HG02870 (cell line): ENCODE data around the gene DIAPH3.
A peak's percentile ranks its signal among the peaks of the same experiment; 100 is the strongest.

Experiments
- ATAC-seq: cut with Tn5 transposase; IDR thresholded peaks from one replicate; pipeline ENCODE4 v1.9.1; 2021; ENCODE audit warnings: mild to moderate bottlenecking, moderate library complexity; ENCODE audit not compliant: unreplicated experiment

DIAPH3 gene

GRCh38 chr13:60158321-60158801 lies 5.4 kb downstream of the DIAPH3 start:
- ATAC-seq = no peak

GRCh38 chr13:60155978-60156377 lies 7.8 kb downstream of the DIAPH3 start:
- ATAC-seq = peak; percentile 66

- no peak for ATAC-seq
Observed at GRCh38 chr13:60152904-60153303, 10.8 kb downstream of the DIAPH3 start.

GRCh38 chr13:60152114-60152513 lies 11.6 kb downstream of the DIAPH3 start:
- no peak for ATAC-seq

- ATAC-seq = no peak
Observed at GRCh38 chr13:60150538-60150937, 13.2 kb downstream of the DIAPH3 start.

- no peak for ATAC-seq
Observed at GRCh38 chr13:60148918-60149317, 14.8 kb downstream of the DIAPH3 start.

GRCh38 chr13:60147361-60147760 lies 16.4 kb downstream of the DIAPH3 start:
- no peak for ATAC-seq

GRCh38 chr13:60146471-60146870 lies 17.3 kb downstream of the DIAPH3 start:
- no peak for ATAC-seq

GRCh38 chr13:60143775-60144174 lies 20.0 kb downstream of the DIAPH3 start:
- ATAC-seq = no peak

- no peak for ATAC-seq
Observed at GRCh38 chr13:60139272-60139671, 24.5 kb downstream of the DIAPH3 start.

- ATAC-seq = no peak
Observed at GRCh38 chr13:60138674-60139073, 25.1 kb downstream of the DIAPH3 start.

- no peak for ATAC-seq
Observed at GRCh38 chr13:60137911-60138560, 25.7 kb downstream of the DIAPH3 start.

GRCh38 chr13:60135344-60135743 lies 28.4 kb downstream of the DIAPH3 start:
- no peak for ATAC-seq

GRCh38 chr13:60134376-60134775 lies 29.4 kb downstream of the DIAPH3 start:
- ATAC-seq = peak; percentile 55

- no peak for ATAC-seq
Observed at GRCh38 chr13:60121337-60121687, 42.4 kb downstream of the DIAPH3 start.

GRCh38 chr13:60120617-60121336 lies 43.0 kb downstream of the DIAPH3 start:
- no peak for ATAC-seq

- ATAC-seq = no peak
Observed at GRCh38 chr13:60118696-60119400, 44.9 kb downstream of the DIAPH3 start.

- ATAC-seq = no peak
Observed at GRCh38 chr13:60114499-60115028, 49.2 kb downstream of the DIAPH3 start.

- no peak for ATAC-seq
Observed at GRCh38 chr13:60112771-60113170, 51.0 kb downstream of the DIAPH3 start.

- ATAC-seq = no peak
Observed at GRCh38 chr13:60111691-60112090, 52.0 kb downstream of the DIAPH3 start.

GRCh38 chr13:60109285-60109684 lies 54.4 kb downstream of the DIAPH3 start:
- ATAC-seq = no peak

GRCh38 chr13:60108589-60108988 lies 55.1 kb downstream of the DIAPH3 start:
- ATAC-seq = no peak
